HepG2 (cell line): Measurements from ENCODE around the gene ADGRV1. TPM values are rescaled to one million over a fixed set of nuclear protein-coding genes. Genes with fewer than 3 reads are reported as not detected.

Experiments used
- ATAC-seq: fragments of 200-7000 bp; cut with Tn5 transposase; 3 replicates; pipeline ENCODE4 v1.9.1; 2020; ENCODE audit warnings: mild to moderate bottlenecking, moderate library complexity
- BruUV-seq: library from RNA; stranded (reverse); fragments of 400-500 nt; replicated peaks from 2 replicates; lab custom pipeline; 2021; lab: Mats Ljungman, UMichigan
- CTCF ChIA-PET: fragments of 300-600 bp; formaldehyde crosslinking; extraction: SDS; loops from one replicate; lab custom pipeline; 2021; ENCODE audit warnings: low total read pairs, inconsistent platforms, low intra/inter-chr PET ratio; lab: Yijun Ruan, JAX
- POLR2A ChIA-PET: fragments of 350-600 bp; sonication (Branson Sonifier 250); formaldehyde crosslinking; loops from one replicate; lab custom pipeline; 2020; ENCODE audit warnings: antibody characterized with exemption, inconsistent platforms; lab: Yijun Ruan, JAX
- DNase-seq: peaks from one replicate; pipeline ENCODE4 v3.0.0-alpha.2; 2015; ENCODE audit warnings: low spot score
- FAIRE-seq: peaks from 3 replicates; lab custom pipeline; 2011; peaks lifted over from hg19 to GRCh38; lab: Jason Lieb, UNC
- H2AFZ ChIP-seq: one replicate; pipeline ENCODE4 v1.6.1; 2011; ENCODE audit warnings: low read length, inconsistent platforms
- H3K27ac ChIP-seq: fragments of 300-600 bp; 3 replicates; pipeline ENCODE4 v1.8.0; 2011; ENCODE audit warnings: mixed run types, mild to moderate bottlenecking, mixed read lengths, low read length, inconsistent platforms; ENCODE audit not compliant: insufficient read depth; ENCODE audit errors: extremely low read length
- H3K27me3 ChIP-seq, 2 experiments: fragments of 200-600 bp in 1 of 2; 2 replicates in 1 of 2; 3 replicates in 1 of 2; pipeline versions ENCODE4 v1.6.0 to v1.8.0; 2011; ENCODE audit warnings: low read length in 2 of 2, mild to moderate bottlenecking in 2 of 2, moderate library complexity in 2 of 2, inconsistent platforms in 1 of 2; ENCODE audit not compliant: insufficient read depth in 2 of 2, control insufficient read depth in 1 of 2
- H3K36me3 ChIP-seq, 2 experiments: fragments of 200-600 bp in 1 of 2; replicated peaks in 1 of 2; 2 replicates in 1 of 2; 3 replicates in 1 of 2; pipeline versions ENCODE4 v1.5.1 to v1.8.0; 2011; ENCODE audit warnings: low read length in 2 of 2, inconsistent platforms in 1 of 2; ENCODE audit not compliant: insufficient read depth in 2 of 2, control insufficient read depth in 1 of 2
- H3K4me1 ChIP-seq: 2 replicates; pipeline ENCODE4 v1.5.1; 2012; ENCODE audit warnings: low read length, inconsistent platforms; ENCODE audit not compliant: insufficient read depth
- H3K4me2 ChIP-seq: 2 replicates; pipeline ENCODE4 v1.6.0; 2011; ENCODE audit warnings: low read depth, low read length, inconsistent platforms
- H3K4me3 ChIP-seq, 3 experiments: fragments of 200-600 bp in 1 of 3; sonication (generic), shearing (Covaris generic) in 1 of 3; replicated peaks in 1 of 3; 2 replicates each; pipeline ENCODE4 v1.5.1; 2011 to 2016; ENCODE audit warnings: low read length in 3 of 3, inconsistent platforms in 2 of 3, low read depth in 2 of 3, mild to moderate bottlenecking in 2 of 3, control low read depth in 1 of 3, mixed read lengths in 1 of 3; ENCODE audit not compliant: insufficient read depth in 1 of 3
- H3K79me2 ChIP-seq: one replicate; pipeline ENCODE4 v1.6.1; 2011; ENCODE audit warnings: low read length, inconsistent platforms; ENCODE audit not compliant: insufficient read depth
- H3K9ac ChIP-seq: 2 replicates; pipeline ENCODE4 v1.6.0; 2011; ENCODE audit warnings: mild to moderate bottlenecking, low read depth, low read length, inconsistent platforms; ENCODE audit not compliant: insufficient read depth
- H3K9me3 ChIP-seq: 2 replicates; pipeline ENCODE4 v1.5.1; 2012; ENCODE audit warnings: mild to moderate bottlenecking, low read length
- H4K20me1 ChIP-seq: 2 replicates; pipeline ENCODE4 v1.6.0; 2011; ENCODE audit warnings: inconsistent platforms, mild to moderate bottlenecking, low read length, moderate library complexity; ENCODE audit not compliant: insufficient read depth
- GABPA ChIP-seq, 2 experiments: IDR thresholded peaks; 2 replicates each; pipeline ENCODE4 v1.6.1; 2011 to 2016; ENCODE audit warnings: low read depth in 2 of 2, low read length in 1 of 2, missing biosample characterization in 1 of 2, missing genetic modification characterization in 1 of 2
- NR2F1 ChIP-seq, 2 experiments: fragments of 450-650 bp in 1 of 2; formaldehyde crosslinking in 1 of 2; IDR thresholded peaks; 2 replicates each; pipeline versions ENCODE4 v1.5.0 to v1.6.1; 2016 to 2020; ENCODE audit warnings: mild to moderate bottlenecking in 1 of 2, missing compliant biosample characterization in 1 of 2, missing genetic modification reagents in 1 of 2, moderate library complexity in 1 of 2
- SNAPC4 ChIP-seq: sonication (generic); formaldehyde crosslinking; IDR thresholded peaks from 2 replicates; pipeline ENCODE4 v1.4.0; 2020; ENCODE audit warnings: mild to moderate bottlenecking, missing genetic modification reagents
- SNRNP70 ChIP-seq: fragments of 200-400 bp; formaldehyde crosslinking; IDR thresholded peaks from 2 replicates; pipeline ENCODE4 v1.6.1; 2017; ENCODE audit warnings: mild to moderate bottlenecking, low read depth, low read length, moderate library complexity
- ZNF746 ChIP-seq: sonication (generic); formaldehyde crosslinking; IDR thresholded peaks from 2 replicates; pipeline ENCODE4 v1.8.0; 2022; ENCODE audit warnings: mild to moderate bottlenecking, missing genetic modification reagents
- WGBS: methylation state at CpG from one replicate; pipeline ENCODE4 v1.1.6; 2017; ENCODE audit warnings: low lambda C conversion rate; 5-methylcytosine and 5-hydroxymethylcytosine counted together
- in situ Hi-C: cut with HindIII; loops from 2 replicates; pipeline ENCODE4 v1.10.0; 2017; ENCODE audit warnings: low pct_unique_long_range_greater_than_20kb; ENCODE audit not compliant: extremely low pct_ligation_motif_present
- intact Hi-C: fragments of 100-400 bp; cut with micrococcal nuclease; formaldehyde crosslinking; loops from one replicate; pipeline ENCODE4 v1.10.0; 2022; ENCODE audit not compliant: unreplicated experiment
- polyA plus RNA-seq, 8 experiments: library from polyadenylated mRNA; depleted of rRNA in 3 of 8; stranded (reverse) in 7 of 8; unstranded in 1 of 8; fragments of >200 nt; fragmentation: Illumina TruSeq in 4 of 8; extraction: Trizol in 4 of 8; gene quantifications; 2 replicates each; pipeline versions ENCODE4 v1.2.1 to v1.2.3, GENCODE V29; 2011 to 2016; ENCODE audit warnings: low read depth in 4 of 8, missing spikeins in 1 of 8, mixed read lengths in 1 of 8; ENCODE audit not compliant: insufficient read depth in 1 of 8
- total RNA-seq, 5 experiments: library from RNA; depleted of rRNA; stranded (reverse); fragments of >200 nt; fragmentation: Illumina TruSeq; extraction: Trizol; gene quantifications; 2 replicates each; pipeline ENCODE4 v1.2.3, GENCODE V29; 2016; ENCODE audit warnings: low read depth in 1 of 5

The ADGRV1 gene
- total and polyA plus RNA-seq, 2 of the 13 experiments (the other 11 are each of a cell fraction or from before 2014, with no cell fraction given): 1.7 to 3.9 TPM

GRCh38 chr5:90834711-90835110 is 276.1 kb downstream of the ADGRV1 start (continued):
- TF ChIP-seq SNAPC4 (no peak), ZNF746 (CRISPR knock-in tag) (no peak), GABPA (IDR thresholded peaks at IDR 0.05; ENCODE audit: low read depth, low read length) (no peak), GABPA (CRISPR knock-in tag; IDR thresholded peaks at IDR 0.05; ENCODE audit: low read depth) (no peak)

DNA sequence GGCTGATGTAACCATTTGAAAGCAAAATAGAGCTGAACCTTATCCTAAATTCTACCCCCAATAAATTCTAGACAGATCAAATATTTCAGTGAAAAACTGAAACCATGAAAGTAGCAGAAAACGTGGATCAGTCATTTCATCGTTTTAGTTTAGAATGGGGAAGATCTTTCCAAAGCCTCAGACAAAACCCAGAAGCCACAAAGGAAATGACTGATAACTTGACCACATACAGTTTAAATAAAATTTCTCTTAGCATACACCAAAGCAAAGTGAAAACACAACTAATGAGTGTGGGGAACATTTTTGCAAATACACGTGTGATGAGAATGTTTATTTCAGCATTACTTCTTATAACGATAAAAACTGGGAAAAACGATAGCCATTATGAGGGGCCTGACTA is 284.8 kb downstream of the ADGRV1 start:
- no peaks in the 10 kb centered on the region for H3K9me3 ChIP-seq
- FAIRE-seq (no peak), DNase-seq (no peak), ATAC-seq (no peak)
- in situ Hi-C loops: no loop called here
- H4K20me1 ChIP-seq: no peaks in the 10 kb centered on the region
- 3% methylated on average over 5 of the region's 5 CpGs for WGBS
- CTCF ChIA-PET: no interaction called here
- no peak overlapping the region for H2AFZ ChIP-seq
- BruUV-seq: no TSS peak
- H3K4me3 ChIP-seq: no peak overlapping the region
- H3K27me3 ChIP-seq: 0 out of 5 replicates have a peak, but pooled peaks cover 0 to 2% of the 10 kb centered on the region in 2 experiments
- no peaks in the 10 kb centered on the region for H3K36me3 ChIP-seq
- H3K4me2 ChIP-seq: no peak overlapping the region
- H3K4me1 ChIP-seq: no peaks in the 10 kb centered on the region
- POLR2A ChIA-PET: no interaction called here
- no peak overlapping the region for H3K9ac ChIP-seq
- no peak overlapping the region for H3K27ac ChIP-seq
- no peak for TF ChIP-seq SNRNP70
- TF ChIP-seq NR2F1 (CRISPR knock-in tag; IDR thresholded peaks at IDR 0.05): no peak
- H3K79me2 ChIP-seq: no peaks in the 10 kb centered on the region
- intact Hi-C loops: no loop called here
